ENCODE results near the gene CARD19. TPM values are rescaled to one million over a fixed set of nuclear protein-coding genes. Genes with fewer than 3 reads are reported as not detected.
A peak's percentile ranks its signal among the peaks of the same experiment; 100 is the strongest.

The CARD19 gene
- total and polyA plus RNA-seq, 8 donors: 16.9 to 43.0 (median 23.1) TPM

DNA sequence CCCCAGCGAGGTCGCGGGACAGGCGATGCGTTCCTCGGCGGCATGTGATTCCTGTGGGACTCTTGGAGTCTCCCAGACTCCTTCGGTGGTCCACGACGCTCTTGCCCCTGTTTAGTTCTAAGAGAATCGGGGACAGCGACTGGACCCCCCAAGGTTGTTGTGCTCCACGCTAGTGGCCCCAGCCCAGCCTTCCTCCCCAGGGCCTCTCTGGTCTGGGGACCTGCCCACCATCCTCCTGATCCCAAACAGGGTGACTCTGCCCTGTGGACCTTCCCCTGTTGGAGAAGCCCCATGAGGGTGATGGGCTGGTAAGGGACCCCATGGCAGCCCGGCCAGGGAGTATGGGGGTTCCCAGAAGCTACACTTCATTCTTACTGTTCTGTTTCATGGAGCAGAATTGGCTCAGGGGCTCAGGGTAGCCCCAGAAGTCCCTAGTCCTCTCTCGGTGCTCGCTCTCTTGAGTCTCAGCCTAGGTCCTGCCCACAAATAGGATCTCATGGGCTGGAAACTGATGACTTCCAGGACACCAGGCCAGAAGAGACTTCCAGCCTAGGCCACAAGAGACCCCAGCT is 880 bp downstream of the CARD19 start:
- H3K27ac ChIP-seq: peak overlapping the region; percentile 86 to 87
- H3K27me3 ChIP-seq: no peaks in the 10 kb centered on the region
- no peaks in the 10 kb centered on the region for H3K9me3 ChIP-seq
- H3K36me3 ChIP-seq: no peaks in the 10 kb centered on the region
- peak overlapping the region; percentile 86 to 95 for H3K4me3 ChIP-seq
- TF ChIP-seq CTCF (IDR thresholded peaks at IDR 0.05): no peak
- ATAC-seq (no peak), DNase-seq (peak in 2 of 4 donors; percentile 13 to 41)
- peaks cover 36 to 72% of the 10 kb centered on the region in 2 donors for H3K4me1 ChIP-seq
- intact Hi-C loops (cut with DNase I): no loop called here

GRCh38 chr9:93097511-93098201 is 1.6 kb downstream of the CARD19 start:
- DNase-seq (peak in 2 of 4 donors; percentile 37 to 80), ATAC-seq (no peak)
- TF ChIP-seq CTCF (IDR thresholded peaks at IDR 0.05): no peak
- peak overlapping the region; percentile 86 to 87 for H3K27ac ChIP-seq
- no peaks in the 10 kb centered on the region for H3K27me3 ChIP-seq
- H3K4me3 ChIP-seq: peak overlapping the region in 1 of 2 donors; percentile 95
- H3K9me3 ChIP-seq: no peaks in the 10 kb centered on the region
- intact Hi-C loops (cut with DNase I): no loop called here
- peaks cover 36 to 76% of the 10 kb centered on the region in 2 donors for H3K4me1 ChIP-seq
- H3K36me3 ChIP-seq: no peaks in the 10 kb centered on the region

DNA sequence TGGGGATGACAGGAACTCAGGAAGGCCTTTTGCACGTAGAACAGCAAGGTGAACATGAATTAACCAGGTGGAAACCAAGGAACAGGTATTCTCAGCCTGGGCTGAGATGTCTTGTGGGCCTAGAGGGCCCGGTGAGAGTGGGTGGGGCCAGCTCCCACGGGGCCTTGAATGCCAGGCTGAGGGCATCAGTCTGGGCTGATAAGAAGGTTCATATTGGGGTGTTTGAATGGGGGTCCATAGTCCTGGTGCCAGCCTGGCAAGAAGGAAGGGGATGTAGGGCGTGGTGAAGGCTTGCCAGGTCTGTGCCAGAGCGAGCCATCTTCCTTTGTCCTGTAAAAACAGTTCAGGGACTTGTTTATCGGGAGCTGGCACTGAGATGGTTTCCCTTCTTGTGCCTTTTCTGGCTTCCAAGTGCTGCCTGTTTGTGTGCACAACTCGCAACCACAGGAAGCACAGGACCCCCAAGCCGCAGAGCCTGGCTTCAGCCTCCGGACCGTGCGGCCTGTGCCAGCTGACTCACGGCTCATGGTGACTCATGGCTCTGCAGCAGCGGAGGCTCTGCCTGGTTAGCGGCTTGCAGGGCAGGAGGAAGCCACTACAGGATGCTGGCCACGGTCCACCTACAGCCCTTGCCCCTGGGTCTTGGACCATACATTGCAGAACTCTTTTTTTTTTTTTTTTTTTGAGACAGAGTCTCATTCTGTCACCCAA is 2.4 kb downstream of the CARD19 start:
- H3K36me3 ChIP-seq: no peaks in the 10 kb centered on the region
- H3K4me1 ChIP-seq: peaks cover 31 to 71% of the 10 kb centered on the region in 2 donors
- intact Hi-C loops (cut with DNase I): no loop called here
- peak; percentile 40 for ATAC-seq
- TF ChIP-seq CTCF (IDR thresholded peaks at IDR 0.05): peak in 1 of 2 donors; percentile 12
- peak overlapping the region; percentile 86 to 87 for H3K27ac ChIP-seq
- peak overlapping the region in 1 of 2 donors; percentile 95 for H3K4me3 ChIP-seq
- no peaks in the 10 kb centered on the region for H3K27me3 ChIP-seq
- H3K9me3 ChIP-seq: no peaks in the 10 kb centered on the region
- DNase-seq: peak in 3 of 4 donors; percentile 32 to 98 (median 95)

- Histone ChIP-seq H3K9me3 (peaks cover 0 to 3% of the 10 kb centered on the region in 2 donors), H3K4me1 (peaks cover 31 to 58% of the 10 kb centered on the region in 2 donors), H3K27me3 (no peaks in the 10 kb centered on the region), H3K36me3 (no peaks in the 10 kb centered on the region), H3K27ac (peak overlapping the region in 1 of 2 donors; percentile 86), H3K4me3 (no peak overlapping the region)
- DNase-seq (peak in 2 of 4 donors; percentile 34 to 68), ATAC-seq (no peak)
- TF ChIP-seq CTCF (IDR thresholded peaks at IDR 0.05): no peak
- intact Hi-C loops (cut with DNase I): no loop called here
These were observed 3.7 kb downstream of the CARD19 start for GRCh38 chr9:93099551-93100275.
